ENCODE results near the gene ABCG5.

Gene ABCG5

GRCh38 chr2:43841949-43842865 lies 3.6 kb upstream of the ABCG5 start:
- DNase-seq (ENCODE audit: low spot score): no peak

DNA sequence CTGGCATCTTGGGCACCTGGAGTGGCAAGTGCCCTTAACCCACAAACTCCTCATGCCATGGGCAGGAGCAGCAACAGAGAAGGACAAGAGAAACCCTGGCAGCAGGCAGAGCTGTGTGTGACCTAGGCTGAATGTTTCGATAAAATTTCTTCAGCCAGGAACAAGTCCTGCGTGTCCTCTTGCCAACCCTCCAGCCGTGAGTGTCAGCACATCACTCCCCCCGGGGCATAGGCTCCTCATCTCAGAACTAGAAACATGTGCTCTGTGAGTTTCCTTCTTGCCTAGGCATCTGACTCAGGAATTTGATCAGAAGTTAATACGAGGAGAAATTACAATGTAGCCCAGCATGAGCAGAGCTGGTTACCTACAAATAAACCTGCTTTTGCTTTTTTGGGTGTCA lies 2.3 kb upstream of the ABCG5 start:
- DNase-seq (ENCODE audit: low spot score): no peak

DNA sequence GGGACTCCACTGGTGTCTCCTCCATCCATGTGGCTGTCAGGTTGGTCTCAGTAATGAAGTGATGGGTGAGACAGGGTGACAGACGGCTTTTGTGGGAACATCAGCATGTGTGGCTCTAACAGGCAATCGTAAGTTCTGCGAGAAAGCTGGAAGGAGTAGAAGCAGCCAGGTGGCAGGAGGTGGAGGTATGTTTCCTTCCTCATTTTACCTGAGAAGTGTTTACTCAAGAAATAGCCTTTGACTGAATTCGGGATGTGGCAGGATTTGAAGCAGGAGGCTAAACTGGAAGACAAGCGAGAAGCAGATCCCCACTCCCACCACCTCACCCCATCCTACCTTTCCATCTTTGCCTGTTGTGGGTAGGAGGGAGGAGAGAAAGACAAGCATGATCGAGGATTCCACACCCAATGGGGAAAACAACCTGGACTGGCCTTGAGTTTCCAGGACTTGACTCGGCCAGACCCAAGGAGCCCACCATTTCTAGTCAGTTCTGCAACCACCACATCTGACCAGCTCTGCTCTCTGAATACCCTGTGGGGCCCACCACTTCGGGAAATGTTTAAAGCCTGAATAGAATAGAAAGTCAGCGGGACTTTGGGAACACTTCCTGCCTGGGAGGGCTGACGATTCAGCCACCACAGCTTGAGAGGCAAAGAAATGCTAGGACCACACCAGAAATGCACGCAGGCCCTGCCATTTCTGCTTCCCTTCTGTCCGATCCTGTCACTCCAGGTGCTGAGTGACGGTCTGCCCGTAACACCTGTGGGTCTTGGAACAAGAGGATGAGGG lies 1.3 kb upstream of the ABCG5 start:
- DNase-seq (ENCODE audit: low spot score): no peak

DNA sequence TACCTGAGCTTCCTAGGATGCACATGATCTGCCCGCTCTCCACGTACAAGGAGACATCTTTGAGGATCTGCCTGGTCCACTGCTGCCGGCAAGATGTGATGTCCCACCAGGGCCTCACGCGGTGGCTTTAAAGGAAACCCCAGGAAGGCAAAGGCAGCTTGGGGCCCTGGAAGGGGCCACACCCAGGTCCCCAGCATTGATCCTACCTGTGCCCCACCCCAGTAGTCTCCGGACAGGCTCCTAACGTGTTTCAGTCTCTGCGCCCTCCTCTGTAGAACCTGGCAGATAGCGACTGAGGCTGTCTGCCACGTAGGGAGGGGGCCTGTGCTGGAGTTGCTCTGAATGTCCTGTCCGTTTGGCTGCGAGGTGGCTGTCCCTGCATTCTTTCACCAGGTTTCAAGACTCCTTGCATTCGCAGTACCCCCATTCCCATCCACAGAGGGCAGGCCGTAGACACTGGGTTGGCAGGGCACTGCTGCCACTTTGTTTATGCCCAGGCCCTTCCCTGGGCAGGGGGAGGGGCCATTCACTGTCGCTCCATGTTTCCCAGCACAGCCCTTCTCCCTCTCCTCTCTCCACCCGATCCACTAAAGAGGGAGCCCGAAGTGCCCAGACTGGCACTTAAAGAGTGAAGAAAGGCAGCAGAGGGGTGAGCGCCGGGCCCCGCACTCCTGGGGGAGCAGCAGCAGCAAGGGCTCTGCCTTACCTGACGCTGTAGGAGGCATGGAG lies 644 bp downstream of the ABCG5 start:
- no peak for DNase-seq (ENCODE audit: low spot score)

GRCh38 chr2:43837033-43837432 lies 1.6 kb downstream of the ABCG5 start:
- DNase-seq (ENCODE audit: low spot score): no peak

DNA sequence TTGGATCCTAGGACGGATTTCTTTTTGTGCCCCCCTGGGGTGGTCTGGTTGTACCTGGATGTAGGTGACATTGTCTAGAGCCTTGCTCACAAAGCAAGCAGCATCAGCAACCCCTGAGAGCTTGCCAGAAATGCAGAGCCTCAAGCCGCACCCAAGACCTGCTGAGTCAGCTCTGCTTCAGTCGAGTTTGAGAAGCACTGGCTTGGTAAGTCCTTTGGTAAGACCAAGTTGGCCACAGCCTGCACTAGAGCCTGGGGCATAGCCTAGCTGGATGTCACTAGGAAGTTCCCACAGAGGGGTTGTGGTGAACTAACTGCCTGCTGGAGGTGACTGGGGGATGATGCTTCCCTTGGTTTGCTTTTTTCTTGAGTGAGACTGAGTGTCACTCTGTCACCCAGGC lies 6.2 kb downstream of the ABCG5 start:
- no peak for DNase-seq (ENCODE audit: low spot score)

DNA sequence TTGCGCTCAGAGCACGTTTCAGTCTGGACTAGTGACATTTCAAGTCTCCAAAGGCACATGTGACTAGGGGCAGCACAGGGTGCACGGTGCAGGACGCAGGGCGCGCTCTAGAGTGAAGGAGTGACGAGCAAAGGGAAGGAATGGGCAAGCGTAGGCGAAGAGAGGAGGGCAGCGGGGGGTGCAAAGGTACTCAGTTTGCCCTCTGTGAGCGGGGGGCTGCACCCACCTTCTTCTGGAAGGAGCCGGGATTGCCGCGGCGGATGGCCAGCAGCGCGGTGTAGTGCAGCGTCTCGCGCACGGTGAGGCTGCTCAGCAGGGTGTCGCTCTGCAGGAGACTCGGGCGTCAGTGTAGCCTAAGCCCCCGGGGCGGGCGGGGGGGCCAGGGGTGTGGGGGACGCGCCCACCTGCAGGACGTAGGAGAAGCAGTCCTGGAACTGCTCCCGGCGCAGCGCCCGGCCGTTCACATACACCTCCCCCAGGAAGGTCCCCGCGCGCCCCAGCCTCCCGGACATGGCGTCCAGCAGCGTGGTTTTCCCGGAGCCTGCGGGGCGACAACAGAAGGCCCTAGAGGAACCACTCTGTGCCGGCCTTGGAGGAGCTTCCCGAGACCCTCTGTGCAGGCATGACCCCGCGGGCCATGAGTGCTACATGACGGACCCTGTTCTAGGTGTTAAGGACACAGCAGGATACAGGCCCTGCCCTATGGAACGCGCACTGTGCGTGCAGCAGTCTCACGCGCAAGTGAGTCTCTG lies 6.9 kb downstream of the ABCG5 start:
- no peak for DNase-seq (ENCODE audit: low spot score)

GRCh38 chr2:43826305-43827250 lies 12.1 kb downstream of the ABCG5 start:
- DNase-seq (ENCODE audit: low spot score): no peak

DNA sequence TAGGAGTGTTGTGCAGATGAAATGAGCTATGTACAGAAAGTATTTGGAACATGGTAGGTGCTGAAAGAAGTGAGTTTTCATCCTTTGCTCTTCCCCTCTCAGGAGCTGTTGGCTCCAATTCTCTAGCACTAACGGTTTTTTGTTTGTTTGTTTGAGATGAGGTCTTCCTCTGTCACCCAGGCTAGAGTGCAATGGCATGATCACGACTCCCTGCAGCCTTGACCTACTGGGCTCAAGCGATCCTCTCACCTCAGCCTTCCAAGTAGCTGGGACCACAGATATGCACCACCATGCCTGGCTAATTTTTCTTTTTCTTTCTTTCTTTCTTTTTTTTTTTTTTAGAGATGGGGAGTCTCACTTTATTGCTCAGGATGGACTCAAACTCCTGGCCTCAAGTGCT lies 12.8 kb downstream of the ABCG5 start:
- DNase-seq (ENCODE audit: low spot score): no peak

DNA sequence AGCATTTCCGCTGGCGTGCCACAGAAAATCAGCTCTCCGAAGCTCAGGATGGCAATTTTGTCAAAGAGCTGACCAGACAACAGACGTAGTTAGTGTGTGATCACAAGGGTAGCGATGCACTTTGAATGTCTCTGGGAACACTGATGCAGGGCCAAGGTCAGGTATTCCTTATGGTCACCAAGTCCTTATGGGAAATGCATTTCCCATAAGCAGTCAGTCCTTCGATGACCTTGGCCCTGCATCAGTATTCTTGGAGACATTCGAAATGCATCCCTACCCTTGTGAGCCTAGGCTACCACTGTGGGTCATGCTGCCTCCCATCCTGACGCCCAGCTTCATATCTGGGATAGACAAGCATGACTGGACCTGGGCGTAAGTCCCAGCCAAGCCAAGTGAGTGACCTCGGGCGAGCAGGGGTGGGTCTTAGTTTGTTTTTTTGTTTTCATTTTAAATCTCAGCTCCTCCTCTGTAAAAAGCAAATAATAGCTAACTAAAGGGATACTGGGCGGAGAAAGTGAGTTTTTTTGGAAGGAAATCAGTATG lies 13.6 kb downstream of the ABCG5 start:
- DNase-seq (ENCODE audit: low spot score): no peak

GRCh38 chr2:43824512-43824911 lies 14.1 kb downstream of the ABCG5 start:
- DNase-seq (ENCODE audit: low spot score): no peak

DNA sequence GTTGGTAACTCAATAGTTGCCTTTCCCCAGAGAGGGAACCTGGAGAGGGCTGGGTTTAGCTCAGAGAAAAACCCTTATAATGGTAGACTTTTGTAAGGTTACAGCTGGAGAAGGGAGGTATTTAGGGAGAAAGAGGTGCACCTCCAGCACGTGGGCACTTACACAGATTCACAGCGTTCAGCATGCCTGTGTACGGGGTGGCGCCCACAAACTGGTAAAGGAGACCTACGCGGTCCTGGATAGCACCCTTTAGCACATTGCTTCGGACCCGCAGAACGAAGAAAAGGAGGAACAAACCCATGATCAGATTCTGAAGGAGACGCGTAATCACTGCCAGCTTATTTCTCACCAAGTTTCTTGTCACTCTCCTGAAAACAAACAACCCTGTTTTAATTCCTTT lies 14.9 kb downstream of the ABCG5 start:
- DNase-seq (ENCODE audit: low spot score): no peak

DNA sequence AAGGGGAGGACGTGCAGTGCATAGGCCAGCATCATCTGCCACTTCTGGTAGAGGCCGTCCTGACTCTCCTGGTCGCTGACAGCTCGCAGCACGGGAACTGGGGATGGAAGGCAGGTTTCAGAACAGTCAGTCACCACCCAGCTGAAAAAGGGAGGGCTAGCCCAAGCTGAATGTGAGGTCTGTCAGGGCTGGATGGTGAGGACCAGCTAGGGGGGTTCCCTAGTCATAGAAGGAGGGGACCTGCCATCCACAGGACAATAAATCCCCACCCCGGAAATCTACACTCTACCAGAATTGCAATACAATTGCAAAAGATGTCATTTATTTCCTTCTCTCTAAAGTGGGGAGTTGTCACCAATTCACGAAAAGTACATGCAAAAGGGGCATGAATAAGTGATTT lies 15.8 kb downstream of the ABCG5 start:
- DNase-seq (ENCODE audit: low spot score): no peak

DNA sequence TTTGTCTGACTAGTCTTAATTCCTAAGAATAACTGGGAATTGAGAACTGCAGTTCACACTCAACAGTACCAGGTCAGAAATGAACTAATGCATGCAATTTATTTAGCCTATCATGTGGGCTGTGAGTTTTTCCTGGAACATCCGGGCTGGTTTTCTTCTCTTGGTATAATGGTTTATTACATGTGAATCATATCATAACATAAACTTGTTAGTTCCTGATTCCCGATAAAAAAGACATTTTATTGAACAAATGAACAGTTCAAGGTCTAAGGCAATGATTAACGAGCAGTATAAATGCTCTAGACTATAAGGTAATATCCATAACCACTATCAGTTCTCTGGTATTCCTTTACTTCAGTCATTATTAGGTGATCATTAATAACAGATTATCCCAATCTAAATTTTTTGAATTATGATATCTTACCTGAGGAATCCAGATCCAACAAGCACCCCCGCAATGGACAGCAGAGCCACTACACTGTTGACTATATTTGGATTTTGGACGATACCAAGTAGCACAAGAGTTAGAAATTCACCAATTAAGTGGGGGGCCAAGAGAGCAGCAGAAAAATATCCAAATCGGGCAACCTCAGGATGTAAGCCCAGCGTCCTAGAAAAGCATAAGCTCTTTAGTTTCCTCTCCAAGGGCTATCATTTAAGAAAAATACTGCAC lies 19.0 kb downstream of the ABCG5 start:
- DNase-seq (ENCODE audit: low spot score): no peak

- DNase-seq (ENCODE audit: low spot score): no peak
Observed at GRCh38 chr2:43818761-43819160, 19.9 kb downstream of the ABCG5 start.

DNA sequence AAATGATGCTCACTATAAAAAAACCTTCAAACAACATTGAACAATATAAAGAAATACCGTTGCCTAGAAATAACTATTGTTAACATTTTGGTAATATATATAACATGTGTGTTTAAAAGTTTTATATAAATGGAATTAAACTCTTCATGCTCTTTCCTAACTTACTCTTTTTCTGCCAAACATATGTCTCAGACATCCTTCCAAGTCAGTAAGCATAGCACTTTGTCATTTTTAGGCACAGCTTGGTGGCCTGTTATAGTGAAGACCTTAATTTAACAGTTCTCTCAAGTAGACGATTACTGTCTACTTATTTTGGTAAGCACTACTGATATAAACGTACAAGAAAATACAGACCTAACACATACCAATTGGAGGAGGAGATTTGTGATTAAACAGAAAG lies 23.9 kb downstream of the ABCG5 start:
- DNase-seq (ENCODE audit: low spot score): no peak

- DNase-seq (ENCODE audit: low spot score): no peak
Observed at GRCh38 chr2:43812947-43813346, 25.7 kb downstream of the ABCG5 start.

GRCh38 chr2:43812006-43812405 lies 26.6 kb downstream of the ABCG5 start:
- no peak for DNase-seq (ENCODE audit: low spot score)

DNA sequence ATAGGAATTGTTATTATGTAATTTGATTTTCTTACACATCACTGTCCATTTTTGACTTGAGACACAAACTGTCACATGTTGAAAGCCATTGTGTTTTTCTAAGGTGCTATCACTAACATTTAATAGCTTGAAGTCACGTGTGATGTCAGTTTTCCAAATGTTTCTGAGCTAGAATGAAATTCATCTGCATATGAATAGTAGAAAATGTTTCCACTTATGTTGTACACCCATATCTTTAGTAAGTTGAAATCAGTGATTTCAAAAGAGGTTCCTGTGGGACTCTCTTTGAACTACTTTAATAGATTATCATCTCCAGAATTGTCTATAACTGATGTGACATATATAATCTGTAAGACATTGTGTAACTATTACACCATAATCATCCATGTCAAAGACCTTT lies 27.8 kb downstream of the ABCG5 start:
- no peak for DNase-seq (ENCODE audit: low spot score)

GRCh38 chr2:43810452-43810851 lies 28.2 kb downstream of the ABCG5 start:
- DNase-seq (ENCODE audit: low spot score): no peak

Measured in SW480 (cell line).